ENCODE measurements around the gene PRSS57. TPM values are rescaled to one million over a fixed set of nuclear protein-coding genes. Genes with fewer than 3 reads are reported as not detected.

The PRSS57 gene
- polyA plus RNA-seq, 1 donor: 1.1 TPM

GRCh38 chr19:723247-723646 lies 28.0 kb upstream of the PRSS57 start:
- H3K27me3 ChIP-seq (ENCODE audit: control insufficient read depth, insufficient read depth, low read length): peaks cover 13% of the 10 kb centered on the region
- peaks cover 6% of the 10 kb centered on the region for H3K36me3 ChIP-seq (ENCODE audit: control insufficient read depth, insufficient read depth, low read length)
- WGBS (ENCODE audit: insufficient coverage, low lambda C conversion rate): 33% methylated on average over 2 of the region's 13 CpGs
- H3K27ac ChIP-seq (ENCODE audit: low read length): no peak overlapping the region
- peaks cover 20% of the 10 kb centered on the region for H3K4me1 ChIP-seq (ENCODE audit: control insufficient read depth, insufficient read depth, low read length)
- DNase-seq: no peak
- peaks cover 6% of the 10 kb centered on the region for H3K9me3 ChIP-seq (ENCODE audit: control insufficient read depth, low read depth, low read length)
- no peak overlapping the region for H3K4me3 ChIP-seq (ENCODE audit: low read length)

GRCh38 chr19:722553-723101 lies 27.4 kb upstream of the PRSS57 start:
- H3K27me3 ChIP-seq (ENCODE audit: control insufficient read depth, insufficient read depth, low read length): peaks cover 13% of the 10 kb centered on the region
- H3K4me3 ChIP-seq (ENCODE audit: low read length): no peak overlapping the region
- H3K36me3 ChIP-seq (ENCODE audit: control insufficient read depth, insufficient read depth, low read length): peaks cover 3% of the 10 kb centered on the region
- no CpG with 5 or more reads among the region's 17 CpGs for WGBS (ENCODE audit: insufficient coverage, low lambda C conversion rate)
- DNase-seq: no peak
- H3K27ac ChIP-seq (ENCODE audit: low read length): no peak overlapping the region
- H3K9me3 ChIP-seq (ENCODE audit: control insufficient read depth, low read depth, low read length): peaks cover 6% of the 10 kb centered on the region
- H3K4me1 ChIP-seq (ENCODE audit: control insufficient read depth, insufficient read depth, low read length): peaks cover 20% of the 10 kb centered on the region

- H3K4me3 ChIP-seq (ENCODE audit: low read length): no peak overlapping the region
- no peak for DNase-seq
Measured at GRCh38 chr19:720345-721160, 25.3 kb upstream of the PRSS57 start.

GRCh38 chr19:719636-720344 lies 24.5 kb upstream of the PRSS57 start:
- Histone ChIP-seq H3K4me1 (ENCODE audit: control insufficient read depth, insufficient read depth, low read length) (peaks cover 20% of the 10 kb centered on the region), H3K9me3 (ENCODE audit: control insufficient read depth, low read depth, low read length) (peaks cover 11% of the 10 kb centered on the region), H3K36me3 (ENCODE audit: control insufficient read depth, insufficient read depth, low read length) (peaks cover 3% of the 10 kb centered on the region), H3K4me3 (ENCODE audit: low read length) (peak overlapping the region; percentile 4), H3K27ac (ENCODE audit: low read length) (no peak overlapping the region), H3K27me3 (ENCODE audit: control insufficient read depth, insufficient read depth, low read length) (peaks cover 13% of the 10 kb centered on the region)
- no CpG with 5 or more reads among the region's 79 CpGs for WGBS (ENCODE audit: insufficient coverage, low lambda C conversion rate)
- no peak for DNase-seq

More at GRCh38 chr19:720345-721160, 25.3 kb upstream of the PRSS57 start:
- Histone ChIP-seq H3K36me3 (ENCODE audit: control insufficient read depth, insufficient read depth, low read length) (no peaks in the 10 kb centered on the region), H3K27ac (ENCODE audit: low read length) (no peak overlapping the region), H3K9me3 (ENCODE audit: control insufficient read depth, low read depth, low read length) (peaks cover 10% of the 10 kb centered on the region), H3K27me3 (ENCODE audit: control insufficient read depth, insufficient read depth, low read length) (peaks cover 13% of the 10 kb centered on the region), H3K4me1 (ENCODE audit: control insufficient read depth, insufficient read depth, low read length) (peaks cover 20% of the 10 kb centered on the region)
- WGBS (ENCODE audit: insufficient coverage, low lambda C conversion rate): no CpG with 5 or more reads among the region's 58 CpGs

- Histone ChIP-seq H3K9me3 (ENCODE audit: control insufficient read depth, low read depth, low read length) (peaks cover 11% of the 10 kb centered on the region), H3K27ac (ENCODE audit: low read length) (no peak overlapping the region), H3K4me1 (ENCODE audit: control insufficient read depth, insufficient read depth, low read length) (peaks cover 20% of the 10 kb centered on the region), H3K36me3 (ENCODE audit: control insufficient read depth, insufficient read depth, low read length) (peaks cover 3% of the 10 kb centered on the region), H3K27me3 (ENCODE audit: control insufficient read depth, insufficient read depth, low read length) (peaks cover 13% of the 10 kb centered on the region), H3K4me3 (ENCODE audit: low read length) (no peak overlapping the region)
- DNase-seq: peak; percentile 51 to 71
- WGBS (ENCODE audit: insufficient coverage, low lambda C conversion rate): no CpG with 5 or more reads among the region's 54 CpGs
Measured at GRCh38 chr19:718991-719512, 23.8 kb upstream of the PRSS57 start.

GRCh38 chr19:718251-718951 lies 23.1 kb upstream of the PRSS57 start:
- Histone ChIP-seq H3K27me3 (ENCODE audit: control insufficient read depth, insufficient read depth, low read length) (peaks cover 13% of the 10 kb centered on the region), H3K36me3 (ENCODE audit: control insufficient read depth, insufficient read depth, low read length) (peaks cover 3% of the 10 kb centered on the region), H3K4me1 (ENCODE audit: control insufficient read depth, insufficient read depth, low read length) (peaks cover 20% of the 10 kb centered on the region), H3K27ac (ENCODE audit: low read length) (no peak overlapping the region), H3K9me3 (ENCODE audit: control insufficient read depth, low read depth, low read length) (peaks cover 11% of the 10 kb centered on the region), H3K4me3 (ENCODE audit: low read length) (no peak overlapping the region)
- no peak for DNase-seq
- no CpG with 5 or more reads among the region's 23 CpGs for WGBS (ENCODE audit: insufficient coverage, low lambda C conversion rate)

- peaks cover 9% of the 10 kb centered on the region for H3K27me3 ChIP-seq (ENCODE audit: control insufficient read depth, insufficient read depth, low read length)
- peaks cover 3% of the 10 kb centered on the region for H3K36me3 ChIP-seq (ENCODE audit: control insufficient read depth, insufficient read depth, low read length)
- no peak for DNase-seq
- peaks cover 16% of the 10 kb centered on the region for H3K4me1 ChIP-seq (ENCODE audit: control insufficient read depth, insufficient read depth, low read length)
- no peak overlapping the region for H3K4me3 ChIP-seq (ENCODE audit: low read length)
- H3K27ac ChIP-seq (ENCODE audit: low read length): no peak overlapping the region
- H3K9me3 ChIP-seq (ENCODE audit: control insufficient read depth, low read depth, low read length): peaks cover 11% of the 10 kb centered on the region
- WGBS (ENCODE audit: insufficient coverage, low lambda C conversion rate): no CpG with 5 or more reads among the region's 3 CpGs
Measured at GRCh38 chr19:715347-715746, 20.1 kb upstream of the PRSS57 start.

GRCh38 chr19:711254-711653 lies 16.0 kb upstream of the PRSS57 start:
- Histone ChIP-seq H3K9me3 (ENCODE audit: control insufficient read depth, low read depth, low read length) (peaks cover 10% of the 10 kb centered on the region), H3K4me3 (ENCODE audit: low read length) (no peak overlapping the region), H3K4me1 (ENCODE audit: control insufficient read depth, insufficient read depth, low read length) (peaks cover 17% of the 10 kb centered on the region), H3K36me3 (ENCODE audit: control insufficient read depth, insufficient read depth, low read length) (peaks cover 3% of the 10 kb centered on the region), H3K27me3 (ENCODE audit: control insufficient read depth, insufficient read depth, low read length) (no peaks in the 10 kb centered on the region), H3K27ac (ENCODE audit: low read length) (no peak overlapping the region)
- 100% methylated on average over 2 of the region's 8 CpGs for WGBS (ENCODE audit: insufficient coverage, low lambda C conversion rate)
- no peak for DNase-seq

GRCh38 chr19:710767-711166 lies 15.5 kb upstream of the PRSS57 start:
- H3K4me1 ChIP-seq (ENCODE audit: control insufficient read depth, insufficient read depth, low read length): peaks cover 17% of the 10 kb centered on the region
- no peak overlapping the region for H3K4me3 ChIP-seq (ENCODE audit: low read length)
- no peak for DNase-seq
- peaks cover 8% of the 10 kb centered on the region for H3K9me3 ChIP-seq (ENCODE audit: control insufficient read depth, low read depth, low read length)
- H3K27me3 ChIP-seq (ENCODE audit: control insufficient read depth, insufficient read depth, low read length): no peaks in the 10 kb centered on the region
- WGBS (ENCODE audit: insufficient coverage, low lambda C conversion rate): no CpG with 5 or more reads among the region's 21 CpGs
- no peak overlapping the region for H3K27ac ChIP-seq (ENCODE audit: low read length)
- H3K36me3 ChIP-seq (ENCODE audit: control insufficient read depth, insufficient read depth, low read length): peaks cover 3% of the 10 kb centered on the region
